Measurements from ENCODE around the gene ZBTB16.

GRCh38 chr11:114079511-114080065 lies 20.1 kb downstream of the ZBTB16 start:
- TF ChIP-seq CTCF (IDR thresholded peaks at IDR 0.05; ENCODE audit: low read length) = no peak
- no peak for TF ChIP-seq EZH2 (optimal IDR thresholded peaks at IDR 0.05; ENCODE audit: low read depth, low read length)
- TF ChIP-seq EZH2phosphoT487 (IDR thresholded peaks at IDR 0.05; ENCODE audit: low read length) = no peak

All from MM.1S (cell line).